GM21786 (cell line): ENCODE results near the gene EIF4G3.
"Not testable (repeated sequence)": the region's sequence is repeated elsewhere in the genome, so short reads cannot be mapped to it uniquely, and the experiment has no call there.

ENCODE experiments used
- ATAC-seq: cut with Tn5 transposase; IDR thresholded peaks from one replicate; pipeline ENCODE4 v1.9.1; 2021; ENCODE audit not compliant: unreplicated experiment

Gene EIF4G3

DNA sequence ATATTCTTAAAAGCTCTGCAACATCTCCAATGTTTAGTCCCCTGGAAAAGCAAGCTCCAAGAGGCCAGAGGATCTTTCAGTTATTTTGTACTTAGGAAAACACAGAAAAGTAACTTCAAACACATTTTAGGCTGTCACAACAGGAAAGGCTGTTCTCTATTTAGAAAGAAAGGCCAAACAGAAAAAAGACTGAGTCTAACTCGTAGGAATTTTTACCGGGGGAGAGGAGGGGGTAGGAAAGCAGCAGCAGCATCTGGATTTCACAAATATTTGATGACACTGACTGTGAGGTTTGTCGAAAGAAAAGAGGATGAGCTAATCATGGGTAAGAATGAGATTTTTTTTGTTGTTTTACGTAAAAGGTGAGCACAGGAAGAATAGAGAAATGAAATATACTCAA lies 107.1 kb downstream of the EIF4G3 start:
- ATAC-seq, result no peak

GRCh38 chr1:21068937-21069336 lies 107.8 kb downstream of the EIF4G3 start:
- ATAC-seq, result no peak

DNA sequence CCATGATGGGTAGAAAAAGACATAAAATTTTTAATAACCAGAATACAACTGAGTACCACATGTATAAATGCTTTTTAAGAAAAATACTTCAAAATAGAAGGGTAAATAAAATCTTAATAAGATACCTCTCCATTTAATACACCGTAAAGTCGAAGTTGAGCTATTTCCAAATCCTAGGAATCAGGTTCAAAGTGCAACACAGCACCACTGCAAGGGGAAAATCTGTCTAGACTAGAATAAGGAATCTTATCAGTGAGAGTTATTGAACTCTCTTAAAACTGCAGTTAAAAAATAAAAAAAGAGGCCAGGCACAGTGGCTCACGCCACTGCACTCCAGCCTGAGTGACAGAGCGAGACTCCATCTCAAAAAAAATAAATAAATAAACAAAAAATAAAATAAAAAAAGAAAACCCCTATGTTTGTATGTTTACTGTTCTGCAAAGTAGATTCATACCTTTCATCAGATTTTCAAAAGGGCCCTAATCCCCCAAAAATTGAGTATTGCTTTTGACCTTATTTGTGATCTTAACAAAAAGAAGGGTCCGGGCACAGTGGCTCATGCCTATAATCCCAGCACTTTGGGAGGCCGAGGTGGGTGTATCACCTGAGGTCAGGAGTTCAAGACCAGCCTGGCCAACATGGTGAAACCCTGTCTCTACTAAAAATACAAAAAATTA lies 109.0 kb downstream of the EIF4G3 start:
- ATAC-seq, result no peak

DNA sequence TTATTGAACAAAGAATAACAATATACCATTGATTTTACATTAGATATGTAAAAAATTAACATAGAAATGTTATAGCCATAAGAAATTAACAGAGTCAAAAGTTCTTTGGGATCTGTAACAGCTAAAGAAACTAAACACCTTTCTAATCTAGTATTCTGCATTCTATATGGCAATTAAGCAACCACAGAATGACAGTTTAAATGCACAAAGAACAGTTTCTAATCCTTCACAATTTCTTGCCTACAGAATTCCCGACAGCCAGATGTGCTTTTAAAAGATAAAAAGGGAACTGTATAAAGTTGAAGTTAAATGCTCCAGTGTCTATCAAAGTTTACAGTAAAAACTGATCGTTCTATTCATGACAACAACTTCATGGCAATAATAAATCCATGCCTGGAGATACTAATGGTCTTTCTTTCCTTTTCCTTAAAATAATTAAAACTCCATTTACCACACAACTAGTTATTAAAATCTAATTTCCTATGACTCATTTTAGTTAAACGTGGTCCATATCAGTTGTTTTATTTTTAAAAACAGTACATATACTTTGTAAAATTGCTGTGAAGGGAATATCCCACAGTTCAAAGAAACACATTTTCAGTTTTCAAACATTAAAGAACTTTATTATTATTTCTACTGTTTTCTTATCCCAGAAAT lies 110.2 kb downstream of the EIF4G3 start:
- no peak for ATAC-seq

DNA sequence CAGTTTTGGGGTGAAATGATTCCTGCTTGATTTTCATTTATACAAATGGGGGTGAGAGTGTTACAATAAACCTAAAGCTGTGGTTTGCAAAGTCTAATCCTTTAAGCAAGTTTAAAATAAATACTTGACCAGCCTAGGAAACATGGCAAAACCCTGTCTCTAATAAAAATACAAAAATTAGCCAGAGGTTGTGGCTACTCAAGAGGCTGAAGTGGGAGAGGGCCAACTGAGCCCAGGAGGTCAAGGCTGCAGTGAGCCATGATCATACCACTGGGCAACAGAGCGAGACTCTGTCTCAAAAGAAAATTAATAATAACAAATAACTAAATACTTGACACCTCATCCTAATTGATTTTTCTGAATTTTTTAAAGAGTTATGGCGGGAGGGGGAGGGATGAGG lies 110.8 kb downstream of the EIF4G3 start:
- no peak for ATAC-seq

- no peak for ATAC-seq
Observed at GRCh38 chr1:21064057-21064456, 112.6 kb downstream of the EIF4G3 start.

DNA sequence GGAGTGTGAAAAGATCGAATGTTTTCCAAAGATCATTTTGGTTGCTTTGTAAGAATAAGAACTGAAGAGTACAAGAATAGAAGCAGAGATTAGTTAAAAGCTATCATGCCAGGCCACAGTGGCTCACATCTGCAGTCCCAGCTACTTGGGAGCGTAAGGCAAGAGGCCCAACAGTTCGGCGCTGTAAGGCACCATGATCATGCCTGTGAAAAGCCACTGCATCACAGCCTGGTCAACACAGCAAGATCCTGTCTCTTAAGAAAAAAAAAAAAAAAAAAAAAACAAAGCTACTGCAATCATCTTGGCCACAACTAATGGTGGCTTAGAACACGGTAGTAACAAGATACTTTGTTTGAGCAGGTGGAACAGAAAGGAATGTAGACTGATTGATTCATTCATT lies 116.2 kb downstream of the EIF4G3 start:
- no peak for ATAC-seq

GRCh38 chr1:21059021-21059420 lies 117.7 kb downstream of the EIF4G3 start:
- ATAC-seq, result no peak

GRCh38 chr1:21058035-21058793 lies 118.5 kb downstream of the EIF4G3 start:
- no peak for ATAC-seq

GRCh38 chr1:21053189-21053928 lies 123.3 kb downstream of the EIF4G3 start:
- ATAC-seq, result not testable (repeated sequence)

GRCh38 chr1:21052034-21052433 lies 124.7 kb downstream of the EIF4G3 start:
- no peak for ATAC-seq

DNA sequence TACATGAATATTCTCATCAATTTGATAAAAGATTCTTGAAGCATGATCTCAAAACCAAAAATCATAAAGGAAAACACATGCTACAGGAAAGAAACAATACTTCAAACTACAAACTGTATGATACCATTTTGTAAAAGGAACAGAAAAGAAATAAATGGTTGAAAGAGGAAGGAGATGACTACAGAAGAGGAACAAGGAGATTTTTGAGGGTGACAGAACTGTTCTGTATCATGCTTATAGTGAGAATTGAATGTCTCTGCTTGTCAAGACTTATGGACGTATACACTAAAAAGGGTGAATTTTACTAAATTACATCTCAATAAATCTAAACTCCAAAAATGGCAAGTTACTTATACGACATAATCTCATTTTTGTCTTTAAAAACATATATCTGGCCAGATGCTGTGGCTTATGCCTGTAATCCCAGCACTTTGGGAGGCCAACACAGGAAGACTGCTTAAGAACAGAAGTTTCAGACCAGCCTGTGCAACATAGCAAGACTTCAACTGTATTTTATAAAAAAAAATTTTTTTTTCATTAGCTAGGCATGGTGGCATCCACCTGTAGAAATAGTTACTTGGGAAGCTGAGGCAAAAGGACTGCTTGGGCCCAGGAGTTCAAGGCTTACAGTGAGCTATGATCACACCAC lies 125.4 kb downstream of the EIF4G3 start:
- ATAC-seq, result no peak

- ATAC-seq, result no peak
Observed at GRCh38 chr1:21050031-21050430, 126.7 kb downstream of the EIF4G3 start.

GRCh38 chr1:21048462-21048861 lies 128.2 kb downstream of the EIF4G3 start:
- no peak for ATAC-seq

- no peak for ATAC-seq
Observed at GRCh38 chr1:21046132-21046531, 130.6 kb downstream of the EIF4G3 start.

DNA sequence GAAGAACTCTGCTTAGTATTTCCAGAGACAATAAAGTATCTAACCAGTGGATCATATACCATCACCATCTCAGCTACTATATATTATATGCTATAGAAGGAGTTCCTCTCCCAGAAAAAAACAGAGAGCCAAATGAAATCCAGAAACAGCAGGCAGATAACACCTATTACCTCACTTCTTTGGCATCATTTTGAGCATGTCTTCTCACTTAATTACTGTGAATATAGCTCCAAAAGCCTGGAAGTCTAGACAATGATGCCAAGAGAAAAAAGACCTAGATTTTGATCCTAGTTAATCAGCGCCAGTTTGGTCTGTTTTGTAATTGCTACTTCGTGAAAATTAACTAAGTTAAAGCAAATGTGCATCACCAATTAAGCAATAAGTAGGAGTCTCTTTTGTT lies 131.3 kb downstream of the EIF4G3 start:
- no peak for ATAC-seq

DNA sequence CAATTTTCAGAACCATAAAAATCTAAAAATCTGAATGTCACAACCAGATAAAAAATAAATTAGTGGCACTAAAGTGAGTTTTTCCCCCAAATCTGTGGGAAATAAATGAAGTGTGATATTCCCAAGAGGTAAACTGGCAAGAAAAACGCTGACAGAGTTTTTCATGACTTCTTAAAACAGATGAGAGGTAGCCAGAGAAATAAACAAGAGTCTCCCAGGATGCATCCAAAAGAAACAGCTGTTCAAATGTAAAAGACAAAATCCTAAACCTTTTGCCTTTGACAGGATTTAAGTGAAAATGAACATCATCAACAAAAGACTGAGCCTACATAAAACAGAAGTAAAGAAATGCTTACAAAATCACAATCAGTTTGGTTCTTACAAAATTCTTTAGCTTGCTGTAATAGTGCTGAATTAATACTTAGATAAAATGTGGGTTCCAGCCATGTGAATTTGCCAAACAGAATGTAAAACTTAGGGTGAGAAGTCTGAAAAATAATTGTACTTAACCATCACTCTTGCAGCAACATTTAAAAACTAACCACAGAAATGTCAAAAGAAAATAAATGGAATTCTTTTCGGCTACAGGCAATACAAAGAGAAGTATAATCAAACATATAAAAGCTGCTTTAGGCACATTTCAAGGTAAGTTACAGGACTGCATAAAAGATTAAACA lies 133.6 kb downstream of the EIF4G3 start:
- no peak for ATAC-seq

DNA sequence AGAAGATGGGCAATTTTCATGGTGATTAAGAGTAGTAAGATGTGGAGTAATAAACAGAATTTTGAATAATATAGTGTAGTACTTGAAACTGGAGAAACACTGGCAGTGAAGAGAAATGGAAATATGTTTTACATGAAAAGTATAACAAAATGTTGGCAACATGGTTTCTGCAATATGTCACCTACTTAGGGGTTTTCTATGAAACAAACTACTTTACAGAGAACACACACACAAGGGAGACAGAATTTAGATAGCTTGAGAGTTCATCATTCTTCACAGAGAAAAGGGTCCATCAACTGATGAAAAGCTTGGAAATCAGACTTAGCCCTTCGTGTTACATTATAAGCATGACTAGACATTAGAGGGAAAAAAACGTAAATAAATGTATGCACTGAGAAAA lies 135.2 kb downstream of the EIF4G3 start:
- no peak for ATAC-seq

- no peak for ATAC-seq
Observed at GRCh38 chr1:21037091-21037490, 139.6 kb downstream of the EIF4G3 start.

GRCh38 chr1:21035794-21036193 lies 140.9 kb downstream of the EIF4G3 start:
- ATAC-seq, result no peak
